ENCODE results near the gene VSTM2B.

VSTM2B gene

DNA sequence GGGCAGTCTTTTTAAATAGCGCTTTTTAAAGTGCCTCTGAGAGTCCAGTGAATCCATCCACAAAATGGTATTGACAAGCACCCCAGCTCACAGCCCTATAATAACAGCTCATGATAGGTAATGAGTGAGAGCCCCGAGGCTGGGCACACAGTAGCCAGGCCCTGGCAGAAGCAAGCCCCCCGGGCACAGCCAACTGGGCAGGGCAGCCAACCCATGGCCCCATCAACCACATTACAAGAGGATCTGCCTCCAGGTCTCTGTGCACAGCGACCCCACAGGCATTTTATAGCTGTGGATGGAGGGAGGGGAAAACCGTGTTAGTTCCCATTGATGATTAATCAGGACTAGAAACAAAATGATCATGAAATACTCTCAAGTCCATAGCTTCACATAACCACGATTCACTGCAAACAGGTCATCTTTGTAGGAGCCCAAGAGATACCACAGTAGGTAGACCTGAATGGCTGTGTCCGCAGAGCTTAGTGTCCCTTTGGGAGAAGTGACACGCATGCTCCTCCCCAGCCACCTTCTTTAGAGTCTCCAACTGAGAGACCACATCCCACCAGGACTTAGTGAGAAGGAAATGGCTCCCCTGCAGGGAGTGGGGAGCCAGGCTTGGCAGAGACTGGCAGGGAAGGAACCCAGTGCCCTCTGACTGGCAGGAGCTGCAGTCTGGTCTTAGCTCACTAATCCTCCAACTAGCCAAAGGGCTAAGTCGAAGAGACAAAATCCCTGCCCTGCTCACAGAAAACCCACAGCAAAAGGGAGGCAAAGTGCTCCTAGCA lies 4.3 kb upstream of the VSTM2B start:
- H2BK5ac ChIP-seq (ENCODE audit: low read length), result no peak overlapping the region

GRCh38 chr19:29523568-29523967 lies 2.2 kb upstream of the VSTM2B start:
- Histone ChIP-seq H3K9me3 (replicated peaks in 1 of 2; ENCODE audit: control insufficient read depth in 2 of 2, insufficient read depth in 1 of 2, low read depth in 1 of 2, low read length in 2 of 2) (no peaks in the 10 kb centered on the region), H2BK12ac (ENCODE audit: low read length) (no peak overlapping the region), H3K4me3 (ENCODE audit: low read length in 2 of 2) (no peak overlapping the region), H4K91ac (ENCODE audit: low read depth, low read length, poor library complexity) (no peak overlapping the region), H3K27ac (replicated peaks; ENCODE audit: low read length) (no peak overlapping the region), H3K79me1 (ENCODE audit: low read depth, low read length) (no peaks in the 10 kb centered on the region), H3K4me1 (ENCODE audit: control insufficient read depth in 2 of 2, insufficient read depth in 1 of 2, low read depth in 1 of 2, low read length in 2 of 2) (peaks cover 5 to 10% of the 10 kb centered on the region in 2 donors), H3K27me3 (ENCODE audit: control insufficient read depth in 3 of 3, insufficient read depth in 3 of 3, low read depth in 1 of 3, low read length in 3 of 3) (peaks cover 14 to 86% (median 40%) of the 10 kb centered on the region in 3 experiments), H3K4ac (ENCODE audit: low read length) (no peak overlapping the region), H3K9ac (ENCODE audit: low read depth, low read length, poor library complexity) (no peak overlapping the region), H3K4me2 (ENCODE audit: insufficient read depth, low read length, poor library complexity, severe bottlenecking) (no peak overlapping the region), H4K8ac (ENCODE audit: low read depth, low read length) (no peak overlapping the region), H2AK5ac (ENCODE audit: low read depth, low read length) (no peak overlapping the region), H3K23ac (ENCODE audit: low read depth, low read length, poor library complexity) (no peak overlapping the region), H3K18ac (ENCODE audit: low read length) (no peak overlapping the region), H2BK5ac (ENCODE audit: low read length) (no peak overlapping the region), H2BK15ac (ENCODE audit: low read length) (no peak overlapping the region), H3K36me3 (replicated peaks in 1 of 2; ENCODE audit: control insufficient read depth in 2 of 2, insufficient read depth in 2 of 2, low read length in 2 of 2) (no peaks in the 10 kb centered on the region), H3K14ac (ENCODE audit: low read length) (no peak overlapping the region), H2BK120ac (ENCODE audit: low read depth, low read length) (no peak overlapping the region), H2AFZ (ENCODE audit: low read length) (no peak overlapping the region)
- WGBS, 2 donors (ENCODE audit: extremely low coverage in 2 of 2, insufficient read length in 2 of 2, insufficient replicate concordance in 1 of 2), result no CpG with 5 or more reads among the region's 2 CpGs
- DNase-seq (ENCODE audit: low spot score), result no peak

More for the DNA sequence above, 4.3 kb upstream of the VSTM2B start:
- Histone ChIP-seq H3K23ac (ENCODE audit: low read depth, low read length, poor library complexity) (no peak overlapping the region), H4K8ac (ENCODE audit: low read depth, low read length) (no peak overlapping the region), H2AK5ac (ENCODE audit: low read depth, low read length) (no peak overlapping the region), H3K18ac (ENCODE audit: low read length) (no peak overlapping the region), H2BK120ac (ENCODE audit: low read depth, low read length) (no peak overlapping the region), H3K14ac (ENCODE audit: low read length) (no peak overlapping the region), H3K9me3 (replicated peaks in 1 of 2; ENCODE audit: control insufficient read depth in 2 of 2, insufficient read depth in 1 of 2, low read depth in 1 of 2, low read length in 2 of 2) (no peaks in the 10 kb centered on the region), H3K27ac (replicated peaks; ENCODE audit: low read length) (no peak overlapping the region), H3K4me2 (ENCODE audit: insufficient read depth, low read length, poor library complexity, severe bottlenecking) (no peak overlapping the region), H3K79me1 (ENCODE audit: low read depth, low read length) (no peaks in the 10 kb centered on the region), H3K4ac (ENCODE audit: low read length) (no peak overlapping the region), H2BK12ac (ENCODE audit: low read length) (no peak overlapping the region), H3K4me3 (ENCODE audit: low read length in 2 of 2) (no peak overlapping the region), H2BK15ac (ENCODE audit: low read length) (no peak overlapping the region), H3K36me3 (replicated peaks in 1 of 2; ENCODE audit: control insufficient read depth in 2 of 2, insufficient read depth in 2 of 2, low read length in 2 of 2) (no peaks in the 10 kb centered on the region), H4K91ac (ENCODE audit: low read depth, low read length, poor library complexity) (no peak overlapping the region), H3K9ac (ENCODE audit: low read depth, low read length, poor library complexity) (no peak overlapping the region), H3K27me3 (ENCODE audit: control insufficient read depth in 3 of 3, insufficient read depth in 3 of 3, low read depth in 1 of 3, low read length in 3 of 3) (peaks cover 6 to 66% (median 21%) of the 10 kb centered on the region in 3 experiments), H3K4me1 (ENCODE audit: control insufficient read depth in 2 of 2, insufficient read depth in 1 of 2, low read depth in 1 of 2, low read length in 2 of 2) (peaks cover 0 to 7% of the 10 kb centered on the region in 2 donors), H2AFZ (ENCODE audit: low read length) (no peak overlapping the region)
- no CpG with 5 or more reads among the region's 9 CpGs for WGBS, 2 donors (ENCODE audit: extremely low coverage in 2 of 2, insufficient read length in 2 of 2, insufficient replicate concordance in 1 of 2)
- no peak for DNase-seq (ENCODE audit: low spot score)

DNA sequence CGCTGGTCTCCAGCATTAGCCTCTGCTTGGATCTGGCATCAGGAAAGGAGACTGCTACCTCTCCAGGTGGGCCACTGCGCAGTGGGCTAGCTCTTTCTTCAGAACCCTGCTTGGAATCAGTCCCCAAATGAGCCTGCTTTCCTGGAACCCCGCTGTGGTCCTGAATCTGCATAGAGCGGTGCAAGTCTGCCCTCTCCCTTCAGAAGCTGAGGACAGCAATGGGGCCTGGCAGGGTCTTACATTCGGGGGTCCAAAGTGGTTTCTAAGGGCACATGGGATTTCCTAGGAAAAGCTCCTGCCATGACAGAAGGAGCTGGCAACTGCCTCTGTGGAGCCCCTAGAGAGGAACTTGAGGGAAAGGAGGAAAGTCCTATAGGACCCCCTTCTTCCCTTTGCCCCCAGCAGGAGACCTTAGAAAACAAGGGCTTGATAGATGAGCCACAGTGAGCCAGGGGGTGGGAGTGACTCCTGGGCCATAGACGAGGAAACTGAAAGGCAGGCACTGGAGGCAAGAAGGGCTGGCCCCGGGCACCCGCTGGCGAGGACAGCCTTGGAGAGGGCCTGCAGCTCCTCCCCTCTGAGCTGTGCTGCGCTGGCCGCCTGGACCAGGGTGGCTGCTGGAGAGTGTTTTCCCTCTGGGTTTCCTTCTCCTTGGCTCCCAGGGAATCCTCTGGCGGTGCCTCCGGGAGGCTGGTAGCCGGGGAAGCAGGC lies 1.4 kb upstream of the VSTM2B start:
- Histone ChIP-seq H2BK12ac (ENCODE audit: low read length) (no peak overlapping the region), H3K18ac (ENCODE audit: low read length) (peak overlapping the region; percentile 44), H2BK15ac (ENCODE audit: low read length) (peak overlapping the region; percentile 76), H2AFZ (ENCODE audit: low read length) (no peak overlapping the region), H3K27me3 (ENCODE audit: control insufficient read depth in 3 of 3, insufficient read depth in 3 of 3, low read depth in 1 of 3, low read length in 3 of 3) (peaks cover 21 to 93% (median 48%) of the 10 kb centered on the region in 3 experiments), H3K4me3 (ENCODE audit: low read length in 2 of 2) (peak overlapping the region in 1 of 2 donors; percentile 27), H3K27ac (replicated peaks; ENCODE audit: low read length) (no peak overlapping the region), H3K4me1 (ENCODE audit: control insufficient read depth in 2 of 2, insufficient read depth in 1 of 2, low read depth in 1 of 2, low read length in 2 of 2) (peaks cover 5 to 16% of the 10 kb centered on the region in 2 donors), H3K9me3 (replicated peaks in 1 of 2; ENCODE audit: control insufficient read depth in 2 of 2, insufficient read depth in 1 of 2, low read depth in 1 of 2, low read length in 2 of 2) (peaks cover 0 to 1% of the 10 kb centered on the region in 2 donors), H3K4me2 (ENCODE audit: insufficient read depth, low read length, poor library complexity, severe bottlenecking) (peak overlapping the region; percentile 98), H3K4ac (ENCODE audit: low read length) (no peak overlapping the region), H3K14ac (ENCODE audit: low read length) (peak overlapping the region; percentile 97), H4K91ac (ENCODE audit: low read depth, low read length, poor library complexity) (no peak overlapping the region), H2BK120ac (ENCODE audit: low read depth, low read length) (no peak overlapping the region), H4K8ac (ENCODE audit: low read depth, low read length) (no peak overlapping the region), H3K79me1 (ENCODE audit: low read depth, low read length) (no peaks in the 10 kb centered on the region), H2AK5ac (ENCODE audit: low read depth, low read length) (no peak overlapping the region), H3K9ac (ENCODE audit: low read depth, low read length, poor library complexity) (no peak overlapping the region), H3K23ac (ENCODE audit: low read depth, low read length, poor library complexity) (peak overlapping the region; percentile 34), H3K36me3 (replicated peaks in 1 of 2; ENCODE audit: control insufficient read depth in 2 of 2, insufficient read depth in 2 of 2, low read length in 2 of 2) (no peaks in the 10 kb centered on the region), H2BK5ac (ENCODE audit: low read length) (peak overlapping the region; percentile 29)
- DNase-seq (ENCODE audit: low spot score), result peak; percentile 37
- no CpG with 5 or more reads among the region's 14 CpGs for WGBS, 2 donors (ENCODE audit: extremely low coverage in 2 of 2, insufficient read length in 2 of 2, insufficient replicate concordance in 1 of 2)

Measured in neuronal stem cell (in vitro differentiated cells).